ENCODE results near the gene LAMA2.
"Not testable (repeated sequence)": the region's sequence is repeated elsewhere in the genome, so short reads cannot be mapped to it uniquely, and the experiment has no call there.

The LAMA2 gene

GRCh38 chr6:129059650-129060049 is 176.7 kb downstream of the LAMA2 start:
- Histone ChIP-seq H3K9me3 (ENCODE audit: control insufficient read depth, low read length) (no peaks in the 10 kb centered on the region), H3K27me3 (ENCODE audit: control insufficient read depth, insufficient read depth, low read length) (no peaks in the 10 kb centered on the region), H3K36me3 (ENCODE audit: control insufficient read depth, insufficient read depth, low read length) (no peaks in the 10 kb centered on the region), H3K4me3 (ENCODE audit: low read length) (no peak overlapping the region), H3K4me1 (ENCODE audit: control insufficient read depth, insufficient read depth, low read length) (no peaks in the 10 kb centered on the region), H3K9ac (ENCODE audit: low read length) (no peak overlapping the region)

- no peaks in the 10 kb centered on the region for H3K27me3 ChIP-seq (ENCODE audit: control insufficient read depth, insufficient read depth, low read length)
- no peaks in the 10 kb centered on the region for H3K9me3 ChIP-seq (ENCODE audit: control insufficient read depth, low read length)
- no peaks in the 10 kb centered on the region for H3K4me1 ChIP-seq (ENCODE audit: control insufficient read depth, insufficient read depth, low read length)
- H3K36me3 ChIP-seq (ENCODE audit: control insufficient read depth, insufficient read depth, low read length), result no peaks in the 10 kb centered on the region
- no peak overlapping the region for H3K9ac ChIP-seq (ENCODE audit: low read length)
- H3K4me3 ChIP-seq (ENCODE audit: low read length), result no peak overlapping the region
Measured at GRCh38 chr6:129069006-129069405, 186.1 kb downstream of the LAMA2 start.

DNA sequence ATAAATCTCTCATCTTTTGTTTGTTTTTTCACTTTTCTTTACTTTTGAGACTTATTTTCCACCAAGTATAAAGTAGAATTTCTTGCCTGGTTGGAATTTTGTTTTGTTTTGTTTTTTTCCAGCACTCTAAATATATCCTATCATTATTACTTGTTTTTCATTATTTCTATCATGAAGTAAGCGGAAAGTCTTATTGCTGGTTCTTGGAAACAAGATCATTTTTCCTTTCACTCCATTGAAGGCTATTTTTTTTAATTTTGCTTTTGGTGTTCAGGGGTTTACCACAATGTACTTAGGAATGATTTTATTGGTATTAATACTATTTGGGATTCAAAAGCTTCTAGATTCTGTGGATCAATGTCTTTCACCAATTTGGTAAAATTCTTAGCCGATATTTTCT is 190.1 kb downstream of the LAMA2 start:
- Histone ChIP-seq H3K9me3 (ENCODE audit: control insufficient read depth, low read length) (no peaks in the 10 kb centered on the region), H3K4me3 (ENCODE audit: low read length) (no peak overlapping the region), H3K9ac (ENCODE audit: low read length) (no peak overlapping the region), H3K27me3 (ENCODE audit: control insufficient read depth, insufficient read depth, low read length) (no peaks in the 10 kb centered on the region), H3K36me3 (ENCODE audit: control insufficient read depth, insufficient read depth, low read length) (no peaks in the 10 kb centered on the region), H3K4me1 (ENCODE audit: control insufficient read depth, insufficient read depth, low read length) (no peaks in the 10 kb centered on the region)

DNA sequence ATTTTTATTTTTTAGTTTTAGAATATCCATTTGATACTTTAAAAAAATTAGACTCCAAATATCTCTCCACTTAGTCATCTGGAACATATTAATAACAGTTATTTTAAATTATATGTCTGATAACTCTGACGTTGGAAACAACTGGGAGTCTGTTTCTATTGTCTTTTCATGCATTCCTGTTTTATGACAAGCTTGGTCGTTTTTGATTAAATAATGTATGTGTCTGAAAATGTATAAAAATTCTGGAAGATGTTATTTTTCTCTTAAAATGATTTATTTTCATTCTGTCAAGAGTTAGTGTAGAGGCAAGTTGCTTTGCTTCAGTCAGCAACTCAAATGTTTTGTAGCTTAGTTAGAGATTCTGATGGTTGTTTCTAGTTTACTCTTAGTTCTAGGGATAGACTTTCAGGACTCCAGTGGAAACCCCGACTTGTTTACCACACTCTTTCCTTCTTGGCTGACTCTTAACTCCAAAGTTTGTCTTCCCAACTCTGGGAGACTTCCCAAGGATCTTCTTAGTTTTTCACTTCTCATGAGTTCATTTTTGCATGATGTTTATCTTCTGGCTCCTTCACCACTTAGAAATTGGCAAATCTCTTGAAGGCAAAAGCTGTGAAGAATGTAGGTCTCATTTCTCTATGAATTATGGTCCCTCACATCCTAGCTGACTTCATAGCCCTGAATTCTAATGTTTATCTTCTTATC is 190.9 kb downstream of the LAMA2 start:
- Histone ChIP-seq H3K9me3 (ENCODE audit: control insufficient read depth, low read length) (no peaks in the 10 kb centered on the region), H3K36me3 (ENCODE audit: control insufficient read depth, insufficient read depth, low read length) (no peaks in the 10 kb centered on the region), H3K9ac (ENCODE audit: low read length) (no peak overlapping the region), H3K4me1 (ENCODE audit: control insufficient read depth, insufficient read depth, low read length) (no peaks in the 10 kb centered on the region), H3K4me3 (ENCODE audit: low read length) (no peak overlapping the region), H3K27me3 (ENCODE audit: control insufficient read depth, insufficient read depth, low read length) (no peaks in the 10 kb centered on the region)

DNA sequence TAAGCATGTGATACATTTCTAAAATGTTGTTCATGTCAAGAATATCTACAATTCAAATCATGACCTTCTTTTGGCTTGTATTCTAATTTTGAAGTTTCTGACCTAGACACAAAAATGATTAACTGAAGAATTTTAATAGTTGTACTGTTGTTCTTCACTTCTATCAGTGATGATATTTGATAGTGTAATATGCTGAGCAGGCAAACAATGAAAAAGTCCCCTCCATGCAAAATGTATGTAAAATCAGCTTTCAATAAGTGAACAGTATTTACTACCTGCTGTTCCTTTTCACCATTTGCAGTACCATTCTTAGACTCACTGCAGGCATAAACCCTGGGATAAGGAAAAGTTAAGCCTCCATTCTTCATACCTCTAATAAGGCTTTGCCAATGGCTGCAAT is 201.5 kb downstream of the LAMA2 start:
- H3K36me3 ChIP-seq (ENCODE audit: control insufficient read depth, insufficient read depth, low read length), result no peaks in the 10 kb centered on the region
- H3K9ac ChIP-seq (ENCODE audit: low read length), result no peak overlapping the region
- no peaks in the 10 kb centered on the region for H3K9me3 ChIP-seq (ENCODE audit: control insufficient read depth, low read length)
- H3K4me1 ChIP-seq (ENCODE audit: control insufficient read depth, insufficient read depth, low read length), result no peaks in the 10 kb centered on the region
- H3K4me3 ChIP-seq (ENCODE audit: low read length), result no peak overlapping the region
- H3K27me3 ChIP-seq (ENCODE audit: control insufficient read depth, insufficient read depth, low read length), result no peaks in the 10 kb centered on the region

DNA sequence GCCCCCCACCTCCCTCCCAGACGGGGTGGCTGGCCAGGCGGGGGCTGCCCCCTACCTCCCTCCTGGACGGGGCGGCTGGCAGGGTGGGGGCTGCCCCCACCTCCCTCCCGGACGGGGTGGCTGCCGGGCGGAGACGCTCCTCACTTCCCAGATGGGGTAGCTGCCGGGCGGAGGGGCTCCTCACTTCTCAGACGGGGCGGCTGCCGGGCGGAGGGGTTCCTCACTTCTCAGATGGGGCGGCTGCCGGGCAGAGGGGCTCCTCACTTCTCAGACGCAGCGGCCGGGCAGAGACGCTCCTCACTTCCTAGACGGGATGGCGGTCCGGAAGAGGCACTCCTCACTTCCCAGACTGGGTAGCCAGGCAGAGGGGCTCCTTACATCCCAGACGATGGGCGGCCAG is 205.5 kb downstream of the LAMA2 start:
- not testable (repeated sequence) for H3K27me3 ChIP-seq (ENCODE audit: control insufficient read depth, insufficient read depth, low read length); H3K4me1 ChIP-seq (ENCODE audit: control insufficient read depth, insufficient read depth, low read length); H3K36me3 ChIP-seq (ENCODE audit: control insufficient read depth, insufficient read depth, low read length); H3K4me3 ChIP-seq (ENCODE audit: low read length); H3K9me3 ChIP-seq (ENCODE audit: control insufficient read depth, low read length); H3K9ac ChIP-seq (ENCODE audit: low read length)

DNA sequence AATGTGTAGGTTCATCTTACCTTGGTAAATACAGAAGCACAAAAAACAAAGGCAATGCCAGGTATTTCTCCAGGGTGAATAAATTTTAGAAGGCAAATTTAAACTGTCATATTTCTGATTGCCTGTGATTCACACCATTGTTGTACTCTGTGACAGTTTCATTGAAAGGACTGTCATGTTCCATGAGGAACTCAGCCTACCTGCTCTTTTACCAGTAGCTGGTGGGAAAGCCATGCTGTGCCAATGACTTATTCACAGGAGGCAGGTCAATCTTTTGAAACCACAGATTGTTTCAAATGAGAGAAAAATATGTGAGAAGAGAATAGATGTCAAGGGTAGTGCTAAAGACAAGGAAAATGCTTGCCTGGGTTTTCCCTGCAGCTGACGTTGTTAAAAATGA is 206.4 kb downstream of the LAMA2 start:
- Histone ChIP-seq H3K9ac (ENCODE audit: low read length) (no peak overlapping the region), H3K36me3 (ENCODE audit: control insufficient read depth, insufficient read depth, low read length) (no peaks in the 10 kb centered on the region), H3K4me3 (ENCODE audit: low read length) (no peak overlapping the region), H3K4me1 (ENCODE audit: control insufficient read depth, insufficient read depth, low read length) (no peaks in the 10 kb centered on the region), H3K27me3 (ENCODE audit: control insufficient read depth, insufficient read depth, low read length) (no peaks in the 10 kb centered on the region), H3K9me3 (ENCODE audit: control insufficient read depth, low read length) (no peaks in the 10 kb centered on the region)

DNA sequence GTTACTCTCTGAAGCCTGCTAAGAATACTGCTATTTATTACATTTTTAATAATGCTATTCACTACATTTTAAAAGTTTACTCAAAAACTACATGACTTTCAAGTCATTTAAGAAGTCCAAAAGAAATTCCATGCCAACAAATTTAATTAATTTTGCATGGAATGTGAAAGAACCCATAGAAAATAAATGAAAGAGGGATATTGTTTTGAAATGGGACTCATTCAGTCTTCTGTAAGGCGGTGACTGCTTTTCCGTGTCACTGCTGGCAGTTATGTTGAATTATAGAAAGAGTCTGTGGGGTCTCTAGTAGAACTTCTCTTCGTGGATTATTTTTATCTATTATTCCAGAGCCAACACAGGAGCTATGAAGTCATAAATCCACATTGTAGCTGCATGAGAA is 211.2 kb downstream of the LAMA2 start:
- Histone ChIP-seq H3K9me3 (ENCODE audit: control insufficient read depth, low read length) (no peaks in the 10 kb centered on the region), H3K4me3 (ENCODE audit: low read length) (no peak overlapping the region), H3K36me3 (ENCODE audit: control insufficient read depth, insufficient read depth, low read length) (no peaks in the 10 kb centered on the region), H3K27me3 (ENCODE audit: control insufficient read depth, insufficient read depth, low read length) (no peaks in the 10 kb centered on the region), H3K9ac (ENCODE audit: low read length) (no peak overlapping the region), H3K4me1 (ENCODE audit: control insufficient read depth, insufficient read depth, low read length) (no peaks in the 10 kb centered on the region)

DNA sequence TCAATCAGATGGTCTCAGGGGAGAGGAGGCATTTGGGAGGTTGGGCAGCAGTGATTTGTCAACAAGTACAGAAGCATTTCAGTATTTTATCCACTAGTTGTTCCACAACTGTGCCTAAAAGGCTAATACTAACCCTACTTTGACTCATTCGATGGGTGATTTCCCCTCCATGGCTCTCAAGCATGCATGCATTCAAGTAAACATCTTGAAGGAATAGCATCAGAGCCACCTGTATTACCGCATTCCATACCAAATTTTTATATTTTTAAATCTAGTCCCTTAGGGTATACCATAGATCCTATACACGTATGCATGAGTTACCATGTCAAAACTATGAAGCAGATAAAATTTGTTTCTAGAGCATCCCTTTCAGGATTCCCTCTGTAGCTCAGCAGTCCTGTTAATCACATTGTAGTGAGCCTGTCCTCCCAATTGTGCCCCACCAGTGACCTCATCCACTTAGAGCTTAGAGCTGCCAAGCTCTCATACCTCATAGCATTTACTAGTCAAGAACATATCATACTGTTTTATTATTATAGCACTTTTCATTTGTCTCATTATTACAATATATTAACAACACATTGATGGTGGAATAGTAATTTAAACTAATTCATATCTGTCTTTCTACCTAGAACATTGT is 213.8 kb downstream of the LAMA2 start:
- Histone ChIP-seq H3K36me3 (ENCODE audit: control insufficient read depth, insufficient read depth, low read length) (no peaks in the 10 kb centered on the region), H3K9ac (ENCODE audit: low read length) (no peak overlapping the region), H3K27me3 (ENCODE audit: control insufficient read depth, insufficient read depth, low read length) (no peaks in the 10 kb centered on the region), H3K4me1 (ENCODE audit: control insufficient read depth, insufficient read depth, low read length) (no peaks in the 10 kb centered on the region), H3K4me3 (ENCODE audit: low read length) (no peak overlapping the region), H3K9me3 (ENCODE audit: control insufficient read depth, low read length) (no peaks in the 10 kb centered on the region)

DNA sequence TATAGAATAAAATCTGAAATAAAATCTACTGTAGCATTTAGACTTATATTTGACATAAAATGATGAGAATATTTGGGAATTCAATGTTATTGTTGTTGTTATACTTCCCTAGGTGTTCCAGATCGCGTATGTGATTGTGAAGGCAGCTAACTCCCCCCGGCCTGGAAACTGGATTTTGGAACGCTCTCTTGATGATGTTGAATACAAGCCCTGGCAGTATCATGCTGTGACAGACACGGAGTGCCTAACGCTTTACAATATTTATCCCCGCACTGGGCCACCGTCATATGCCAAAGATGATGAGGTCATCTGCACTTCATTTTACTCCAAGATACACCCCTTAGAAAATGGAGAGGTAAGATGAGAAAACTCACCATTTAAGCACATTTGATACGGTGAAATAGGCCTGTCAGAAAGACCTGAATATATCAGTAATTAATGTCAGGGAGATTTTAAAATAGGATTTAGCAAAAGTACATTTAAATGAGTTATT is 215.2 kb downstream of the LAMA2 start:
- no peak overlapping the region for H3K9ac ChIP-seq (ENCODE audit: low read length)
- no peaks in the 10 kb centered on the region for H3K9me3 ChIP-seq (ENCODE audit: control insufficient read depth, low read length)
- H3K4me1 ChIP-seq (ENCODE audit: control insufficient read depth, insufficient read depth, low read length), result no peaks in the 10 kb centered on the region
- H3K4me3 ChIP-seq (ENCODE audit: low read length), result no peak overlapping the region
- no peaks in the 10 kb centered on the region for H3K27me3 ChIP-seq (ENCODE audit: control insufficient read depth, insufficient read depth, low read length)
- H3K36me3 ChIP-seq (ENCODE audit: control insufficient read depth, insufficient read depth, low read length), result no peaks in the 10 kb centered on the region

DNA sequence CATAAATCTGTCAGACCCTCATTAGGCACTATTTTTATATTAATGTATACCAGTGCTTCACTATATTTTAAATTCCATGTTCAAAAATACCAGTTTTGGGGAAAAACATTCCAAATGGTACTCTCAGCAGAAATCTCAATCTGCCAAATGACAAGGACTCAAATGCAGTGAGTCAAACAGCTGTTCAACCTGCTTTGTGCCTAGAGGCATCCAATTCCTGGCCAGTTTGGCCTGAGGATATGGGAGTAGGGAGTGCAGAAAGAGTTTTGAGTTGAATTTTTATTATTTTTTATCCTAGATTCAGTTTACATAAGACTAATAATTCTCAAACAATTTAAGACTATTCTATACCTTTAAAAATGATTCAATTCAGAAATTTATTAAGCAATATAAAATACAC is 216.8 kb downstream of the LAMA2 start:
- no peaks in the 10 kb centered on the region for H3K9me3 ChIP-seq (ENCODE audit: control insufficient read depth, low read length)
- H3K4me1 ChIP-seq (ENCODE audit: control insufficient read depth, insufficient read depth, low read length), result no peaks in the 10 kb centered on the region
- no peak overlapping the region for H3K4me3 ChIP-seq (ENCODE audit: low read length)
- H3K27me3 ChIP-seq (ENCODE audit: control insufficient read depth, insufficient read depth, low read length), result no peaks in the 10 kb centered on the region
- H3K9ac ChIP-seq (ENCODE audit: low read length), result no peak overlapping the region
- H3K36me3 ChIP-seq (ENCODE audit: control insufficient read depth, insufficient read depth, low read length), result no peaks in the 10 kb centered on the region

GRCh38 chr6:129100164-129100563 is 217.2 kb downstream of the LAMA2 start:
- no peaks in the 10 kb centered on the region for H3K27me3 ChIP-seq (ENCODE audit: control insufficient read depth, insufficient read depth, low read length)
- no peaks in the 10 kb centered on the region for H3K9me3 ChIP-seq (ENCODE audit: control insufficient read depth, low read length)
- H3K36me3 ChIP-seq (ENCODE audit: control insufficient read depth, insufficient read depth, low read length), result no peaks in the 10 kb centered on the region
- H3K9ac ChIP-seq (ENCODE audit: low read length), result no peak overlapping the region
- H3K4me1 ChIP-seq (ENCODE audit: control insufficient read depth, insufficient read depth, low read length), result no peaks in the 10 kb centered on the region
- H3K4me3 ChIP-seq (ENCODE audit: low read length), result no peak overlapping the region
